Tibial nerve (tissue), 4 donors: ENCODE measurements around the gene KDM2A. TPM values are rescaled to one million over a fixed set of nuclear protein-coding genes. Genes with fewer than 3 reads are reported as not detected.

Experiments used
- DNase-seq, 2 donors: peaks; one replicate each; pipeline ENCODE4 v3.0.0-alpha.2; 2019; ENCODE audit warnings: low spot score in 2 of 2
- H3K27ac ChIP-seq, 4 donors: fragments of 200-600 bp; sonication (generic) in 3 of 4; one replicate each; pipeline ENCODE4 v1.5.1; 2017 to 2019; ENCODE audit warnings: mild to moderate bottlenecking in 1 of 4
- H3K27me3 ChIP-seq, 2 donors: fragments of 200-600 bp; sonication (generic) in 1 of 2; one replicate each; pipeline versions ENCODE4 v1.5.1 to v1.6.0; 2017 to 2019
- H3K36me3 ChIP-seq, 3 donors: fragments of 200-600 bp; sonication (generic); one replicate each; pipeline ENCODE4 v1.5.1; 2018 to 2019
- H3K4me1 ChIP-seq, 4 donors: fragments of 200-600 bp; sonication (generic) in 3 of 4; one replicate each; pipeline ENCODE4 v1.5.1; 2017 to 2019
- H3K4me3 ChIP-seq, 4 donors: fragments of 200-600 bp; sonication (generic) in 3 of 4; one replicate each; pipeline ENCODE4 v1.5.1; 2017 to 2019; ENCODE audit warnings: mild to moderate bottlenecking in 1 of 4, moderate library complexity in 1 of 4
- H3K9me3 ChIP-seq, 4 donors: fragments of 200-600 bp; sonication (generic) in 3 of 4; one replicate each; pipeline ENCODE4 v1.5.1; 2017 to 2019
- CTCF ChIP-seq, 5 experiments: fragments of 200-600 bp in 3 of 5; fragments of 450-650 bp in 2 of 5; sonication (generic) in 3 of 5; IDR thresholded peaks; one replicate each; pipeline ENCODE4 v1.5.1; 2016 to 2019; ENCODE audit warnings: antibody characterized with exemption in 5 of 5, mild to moderate bottlenecking in 3 of 5, moderate library complexity in 2 of 5
- EP300 ChIP-seq, 2 donors: sonication (generic); formaldehyde crosslinking; IDR thresholded peaks; one replicate each; pipeline ENCODE4 v1.6.1; 2017; ENCODE audit warnings: antibody characterized with exemption in 2 of 2, mild to moderate bottlenecking in 1 of 2
- POLR2A ChIP-seq, 2 donors: fragments of 450-650 bp; IDR thresholded peaks; one replicate each; pipeline ENCODE4 v1.6.1; 2017; ENCODE audit warnings: antibody characterized with exemption in 2 of 2, mild to moderate bottlenecking in 2 of 2, moderate library complexity in 2 of 2
- WGBS, 2 donors: methylation state at CpG; one replicate each; pipeline ENCODE4 v1.1.5; 2018; 5-methylcytosine and 5-hydroxymethylcytosine counted together
- total RNA-seq, 4 donors: library from RNA; depleted of rRNA; stranded (reverse); fragments of >200 nt; gene quantifications; one replicate each; pipeline ENCODE4 v1.1.0, GENCODE V29; 2016

KDM2A gene
- total RNA-seq, 4 donors from 2014 or later, result 40.9 to 106 (median 67.4) TPM

DNA sequence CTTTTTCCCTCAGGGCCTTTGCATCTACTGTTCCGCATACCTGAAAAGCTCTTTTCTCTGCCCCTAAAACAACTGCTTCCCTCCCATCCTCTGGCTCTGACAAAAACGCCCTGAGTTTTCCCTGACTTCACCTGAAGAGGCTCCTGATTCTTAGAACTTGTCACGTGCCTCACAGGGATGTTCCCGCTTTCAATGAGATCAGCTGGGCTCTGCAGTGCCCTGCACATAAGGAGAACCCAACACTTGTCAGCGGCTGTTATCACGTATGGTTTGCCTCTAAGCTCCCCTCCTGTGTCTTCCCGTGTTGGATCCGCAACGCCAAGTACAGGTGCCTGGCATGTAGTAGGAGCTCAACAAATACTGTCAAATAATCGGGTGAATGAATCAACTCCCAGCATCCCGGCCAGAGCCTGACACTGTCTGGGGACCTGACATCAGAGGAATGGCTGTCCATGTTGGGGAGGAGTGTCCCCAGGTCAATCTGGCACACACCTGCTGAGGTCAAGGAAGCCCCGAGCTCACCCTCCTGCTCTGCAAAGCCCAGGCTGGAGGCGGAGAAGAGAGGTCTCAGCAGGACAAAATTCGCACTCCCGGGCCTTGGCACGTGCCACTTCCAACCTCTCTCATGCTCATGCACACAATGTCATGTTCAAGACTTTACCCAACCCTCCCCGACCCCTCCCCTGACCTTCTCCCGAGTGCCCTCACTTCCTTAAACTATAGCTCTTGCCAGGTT lies 143.1 kb downstream of the KDM2A start:
- H3K4me3 ChIP-seq, result peak overlapping the region in 1 of 4 donors; percentile 51

GRCh38 chr11:67262731-67263675 lies 143.9 kb downstream of the KDM2A start:
- TF ChIP-seq EP300 (IDR thresholded peaks at IDR 0.05) (peak in 1 of 2 donors; percentile 55), CTCF (IDR thresholded peaks at IDR 0.05) (peak; percentile 78 to 89 (median 87)), POLR2A (IDR thresholded peaks at IDR 0.05) (no peak)
- H3K4me1 ChIP-seq, result peaks cover 0 to 46% (median 28%) of the 10 kb centered on the region in 4 donors
- H3K4me3 ChIP-seq, result no peak overlapping the region
- H3K27ac ChIP-seq, result peak overlapping the region in 3 of 4 donors; percentile 49 to 77 (median 76)
- 47 to 48% methylated on average over 22 of the region's 22 CpGs for WGBS, 2 donors
- DNase-seq, result peak; percentile 60 to 81
- H3K27me3 ChIP-seq, result no peaks in the 10 kb centered on the region
- no peaks in the 10 kb centered on the region for H3K9me3 ChIP-seq
- H3K36me3 ChIP-seq, result peaks cover 0 to 3% (median 0%) of the 10 kb centered on the region in 3 donors

More for the DNA sequence above, 143.1 kb downstream of the KDM2A start:
- no peak for TF ChIP-seq CTCF (IDR thresholded peaks at IDR 0.05)
- no peak for TF ChIP-seq POLR2A (IDR thresholded peaks at IDR 0.05)
- TF ChIP-seq EP300 (IDR thresholded peaks at IDR 0.05), result no peak
- peak overlapping the region in 3 of 4 donors; percentile 49 to 77 (median 66) for H3K27ac ChIP-seq
- H3K9me3 ChIP-seq, result no peaks in the 10 kb centered on the region
- WGBS, 2 donors, result 48 to 57% methylated on average over 18 of the region's 18 CpGs
- peaks cover 0 to 37% (median 22%) of the 10 kb centered on the region in 4 donors for H3K4me1 ChIP-seq
- no peaks in the 10 kb centered on the region for H3K27me3 ChIP-seq
- no peak for DNase-seq
- H3K36me3 ChIP-seq, result peaks cover 0 to 6% (median 0%) of the 10 kb centered on the region in 3 donors

DNA sequence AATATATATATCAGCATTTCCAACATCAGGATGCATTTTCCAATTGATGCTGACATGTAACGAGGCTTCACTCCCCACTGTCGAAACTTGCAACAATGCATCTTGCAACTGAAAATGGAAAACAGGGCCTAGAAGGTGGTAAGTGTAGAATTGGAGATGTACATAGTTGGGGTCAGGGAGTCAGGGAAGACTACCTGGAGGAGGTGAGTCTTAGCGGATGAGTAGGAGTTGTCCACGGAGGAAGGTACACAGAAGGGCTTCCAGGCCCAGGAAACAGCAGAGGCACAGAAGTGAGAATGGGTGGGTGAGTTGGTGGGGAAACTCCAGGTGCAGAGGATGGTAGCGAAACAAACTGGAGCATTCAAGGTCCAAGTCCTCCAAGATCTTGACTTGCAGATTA lies 145.2 kb downstream of the KDM2A start:
- no peaks in the 10 kb centered on the region for H3K9me3 ChIP-seq
- 95% methylated on average over 5 of the region's 5 CpGs for WGBS, 2 donors
- DNase-seq, result no peak
- H3K27ac ChIP-seq, result no peak overlapping the region
- no peaks in the 10 kb centered on the region for H3K36me3 ChIP-seq
- no peaks in the 10 kb centered on the region for H3K27me3 ChIP-seq
- H3K4me3 ChIP-seq, result no peak overlapping the region
- H3K4me1 ChIP-seq, result peaks cover 3 to 59% (median 40%) of the 10 kb centered on the region in 4 donors
- TF ChIP-seq EP300 (IDR thresholded peaks at IDR 0.05) (no peak), CTCF (IDR thresholded peaks at IDR 0.05) (no peak), POLR2A (IDR thresholded peaks at IDR 0.05) (no peak)

- 90 to 93% methylated on average over 7 of the region's 7 CpGs for WGBS, 2 donors
- Histone ChIP-seq H3K27me3 (no peaks in the 10 kb centered on the region), H3K27ac (peak overlapping the region in 1 of 4 donors; percentile 89), H3K36me3 (peaks cover 0 to 4% (median 0%) of the 10 kb centered on the region in 3 donors), H3K4me3 (no peak overlapping the region), H3K9me3 (no peaks in the 10 kb centered on the region), H3K4me1 (peaks cover 5 to 67% (median 48%) of the 10 kb centered on the region in 4 donors)
- TF ChIP-seq POLR2A (IDR thresholded peaks at IDR 0.05) (no peak), EP300 (IDR thresholded peaks at IDR 0.05) (no peak), CTCF (IDR thresholded peaks at IDR 0.05) (no peak)
- no peak for DNase-seq
These were observed 146.0 kb downstream of the KDM2A start for GRCh38 chr11:67264877-67265632.
